HG03521 (cell line): Measurements from ENCODE around the gene ILKAP.

Source experiments
- ATAC-seq: cut with Tn5 transposase; IDR thresholded peaks from one replicate; pipeline ENCODE4 v1.9.1; 2021; ENCODE audit warnings: mild to moderate bottlenecking, moderate library complexity; ENCODE audit not compliant: unreplicated experiment

The ILKAP gene

GRCh38 chr2:238152771-238153688 is 50.5 kb downstream of the ILKAP start:
- ATAC-seq, result no peak

GRCh38 chr2:238151628-238152235 is 51.8 kb downstream of the ILKAP start:
- no peak for ATAC-seq

GRCh38 chr2:238151205-238151604 is 52.3 kb downstream of the ILKAP start:
- no peak for ATAC-seq

GRCh38 chr2:238150686-238151085 is 52.8 kb downstream of the ILKAP start:
- ATAC-seq, result no peak

GRCh38 chr2:238149841-238150572 is 53.5 kb downstream of the ILKAP start:
- ATAC-seq, result no peak

GRCh38 chr2:238148981-238149380 is 54.5 kb downstream of the ILKAP start:
- ATAC-seq, result no peak

- no peak for ATAC-seq
Observed at GRCh38 chr2:238146884-238147544, 56.5 kb downstream of the ILKAP start.

- no peak for ATAC-seq
Observed at GRCh38 chr2:238145851-238146250, 57.6 kb downstream of the ILKAP start.

- ATAC-seq, result no peak
Observed at GRCh38 chr2:238145046-238145445, 58.4 kb downstream of the ILKAP start.

- no peak for ATAC-seq
Observed at GRCh38 chr2:238144262-238144661, 59.2 kb downstream of the ILKAP start.

GRCh38 chr2:238143239-238143951 is 60.1 kb downstream of the ILKAP start:
- no peak for ATAC-seq

- no peak for ATAC-seq
Observed at GRCh38 chr2:238142382-238143205, 60.9 kb downstream of the ILKAP start.

- ATAC-seq, result no peak
Observed at GRCh38 chr2:238141541-238142318, 61.8 kb downstream of the ILKAP start.

- ATAC-seq, result no peak
Observed at GRCh38 chr2:238140721-238141540, 62.6 kb downstream of the ILKAP start.

GRCh38 chr2:238140040-238140439 is 63.5 kb downstream of the ILKAP start:
- no peak for ATAC-seq

- ATAC-seq, result no peak
Observed at GRCh38 chr2:238139196-238140039, 64.1 kb downstream of the ILKAP start.
